OCI-LY1 (cell line): ENCODE measurements around the gene CHST6.

Source experiments
- H2AFZ ChIP-seq: fragments of 200-600 bp; sonication (generic), shearing (Covaris generic); 2 replicates; pipeline ENCODE4 v1.6.0; 2014; ENCODE audit warnings: antibody characterized with exemption, mild to moderate bottlenecking, low read length
- H3F3A ChIP-seq: fragments of 200-600 bp; sonication (generic), shearing (Covaris generic); 2 replicates; pipeline ENCODE4 v1.6.0; 2014; ENCODE audit warnings: mild to moderate bottlenecking, antibody characterized with exemption, low read length, moderate library complexity; ENCODE audit not compliant: insufficient read depth
- H3K27ac ChIP-seq: fragments of 200-600 bp; sonication (generic); 2 replicates; pipeline ENCODE4 v1.5.1; 2014; ENCODE audit warnings: low read length, mixed run types, mild to moderate bottlenecking, low read depth; ENCODE audit not compliant: poor library complexity, severe bottlenecking
- H3K27me3 ChIP-seq: fragments of 200-600 bp; sonication (generic); 2 replicates; pipeline ENCODE4 v1.6.0; 2014; ENCODE audit warnings: antibody characterized with exemption, mild to moderate bottlenecking, low read length, moderate library complexity; ENCODE audit not compliant: insufficient read depth
- H3K36me3 ChIP-seq: fragments of 200-600 bp; sonication (generic); 2 replicates; pipeline ENCODE4 v1.6.1; 2014; ENCODE audit warnings: mild to moderate bottlenecking, antibody characterized with exemption, low read length, moderate library complexity, mixed read lengths; ENCODE audit not compliant: insufficient read depth
- H3K4me1 ChIP-seq: fragments of 200-600 bp; sonication (generic); 2 replicates; pipeline ENCODE4 v1.5.1; 2014; ENCODE audit warnings: mild to moderate bottlenecking, low read length, moderate library complexity; ENCODE audit not compliant: insufficient read depth, severe bottlenecking
- H3K4me2 ChIP-seq: fragments of 200-600 bp; sonication (generic), shearing (Covaris generic); 2 replicates; pipeline ENCODE4 v1.6.1; 2014; ENCODE audit warnings: low read length
- H3K4me3 ChIP-seq: fragments of 200-600 bp; sonication (generic); 2 replicates; pipeline ENCODE4 v1.5.1; 2014; ENCODE audit warnings: low read length, low read depth, mild to moderate bottlenecking, mixed read lengths; ENCODE audit not compliant: poor library complexity, severe bottlenecking
- H3K79me2 ChIP-seq: fragments of 200-600 bp; shearing (Covaris generic); 2 replicates; pipeline ENCODE4 v1.6.1; 2016; ENCODE audit warnings: mixed run types, low read length, mixed read lengths; ENCODE audit not compliant: insufficient read depth
- H3K9ac ChIP-seq: fragments of 200-600 bp; sonication (generic), shearing (Covaris generic); 2 replicates; pipeline ENCODE4 v1.6.1; 2014; ENCODE audit warnings: mild to moderate bottlenecking, low read length, mixed read lengths
- H3K9me2 ChIP-seq: fragments of 200-600 bp; sonication (generic), shearing (Covaris generic); 2 replicates; pipeline ENCODE4 v1.6.1; 2014; ENCODE audit warnings: low read depth, mild to moderate bottlenecking, low read length, mixed read lengths
- H3K9me3 ChIP-seq: fragments of 200-600 bp; shearing (Covaris generic); 2 replicates; pipeline ENCODE4 v1.6.1; 2014; ENCODE audit warnings: low read length, mixed read lengths
- H4K20me1 ChIP-seq: fragments of 200-600 bp; sonication (generic), shearing (Covaris generic); 2 replicates; pipeline ENCODE4 v1.6.0; 2016; ENCODE audit warnings: mild to moderate bottlenecking, low read length; ENCODE audit not compliant: insufficient read depth
- EZH2 ChIP-seq: fragments of 200-600 bp; sonication (generic), shearing (Covaris generic); IDR thresholded peaks from 2 replicates; pipeline ENCODE4 v1.8.0; 2017; ENCODE audit warnings: borderline replicate concordance, mixed run types, mild to moderate bottlenecking, antibody characterized with exemption, low read length, moderate library complexity, mixed read lengths
- TF ChIP-seq, protein P1 (sequence below): fragments of 200-600 bp; sonication (generic), shearing (Covaris generic); IDR thresholded peaks from 2 replicates; pipeline ENCODE4 v1.5.1; 2017; ENCODE audit warnings: mild to moderate bottlenecking, antibody characterized with exemption, low read length, moderate library complexity, mixed read lengths

Gene CHST6

DNA sequence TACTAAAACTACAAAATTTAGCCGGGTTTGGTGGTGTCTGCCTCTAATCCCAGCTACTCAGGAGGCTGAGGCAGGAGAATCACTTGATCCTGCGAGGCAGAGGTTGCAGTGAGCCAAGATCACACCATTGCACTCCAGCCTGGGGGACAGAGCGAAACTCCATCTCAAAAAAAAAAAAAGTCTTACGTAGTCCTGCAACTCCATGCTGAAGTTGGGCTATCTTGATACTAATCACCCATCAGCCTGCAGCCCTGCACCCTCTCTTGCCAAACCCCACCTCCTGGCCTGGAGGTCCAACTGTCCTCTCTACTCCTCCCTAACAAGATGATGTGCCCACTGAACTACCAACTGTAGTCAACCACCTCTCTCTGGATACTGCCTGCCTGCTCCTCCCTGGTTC, 35.5 kb downstream of the CHST6 start:
- Histone ChIP-seq H3K27ac (no peak overlapping the region), H3K4me3 (no peak overlapping the region), H3K4me1 (peaks cover 30% of the 10 kb centered on the region), H3F3A (no peaks in the 10 kb centered on the region), H3K27me3 (no peaks in the 10 kb centered on the region), H3K9me2 (no peaks in the 10 kb centered on the region), H3K4me2 (no peak overlapping the region), H2AFZ (no peak overlapping the region), H3K36me3 (no peaks in the 10 kb centered on the region), H3K9ac (no peak overlapping the region), H3K79me2 (peaks cover 23% of the 10 kb centered on the region), H4K20me1 (no peaks in the 10 kb centered on the region), H3K9me3 (no peaks in the 10 kb centered on the region)
- TF ChIP-seq, protein P1, sequence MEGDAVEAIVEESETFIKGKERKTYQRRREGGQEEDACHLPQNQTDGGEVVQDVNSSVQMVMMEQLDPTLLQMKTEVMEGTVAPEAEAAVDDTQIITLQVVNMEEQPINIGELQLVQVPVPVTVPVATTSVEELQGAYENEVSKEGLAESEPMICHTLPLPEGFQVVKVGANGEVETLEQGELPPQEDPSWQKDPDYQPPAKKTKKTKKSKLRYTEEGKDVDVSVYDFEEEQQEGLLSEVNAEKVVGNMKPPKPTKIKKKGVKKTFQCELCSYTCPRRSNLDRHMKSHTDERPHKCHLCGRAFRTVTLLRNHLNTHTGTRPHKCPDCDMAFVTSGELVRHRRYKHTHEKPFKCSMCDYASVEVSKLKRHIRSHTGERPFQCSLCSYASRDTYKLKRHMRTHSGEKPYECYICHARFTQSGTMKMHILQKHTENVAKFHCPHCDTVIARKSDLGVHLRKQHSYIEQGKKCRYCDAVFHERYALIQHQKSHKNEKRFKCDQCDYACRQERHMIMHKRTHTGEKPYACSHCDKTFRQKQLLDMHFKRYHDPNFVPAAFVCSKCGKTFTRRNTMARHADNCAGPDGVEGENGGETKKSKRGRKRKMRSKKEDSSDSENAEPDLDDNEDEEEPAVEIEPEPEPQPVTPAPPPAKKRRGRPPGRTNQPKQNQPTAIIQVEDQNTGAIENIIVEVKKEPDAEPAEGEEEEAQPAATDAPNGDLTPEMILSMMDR = no peak
- no peak for TF ChIP-seq EZH2

DNA sequence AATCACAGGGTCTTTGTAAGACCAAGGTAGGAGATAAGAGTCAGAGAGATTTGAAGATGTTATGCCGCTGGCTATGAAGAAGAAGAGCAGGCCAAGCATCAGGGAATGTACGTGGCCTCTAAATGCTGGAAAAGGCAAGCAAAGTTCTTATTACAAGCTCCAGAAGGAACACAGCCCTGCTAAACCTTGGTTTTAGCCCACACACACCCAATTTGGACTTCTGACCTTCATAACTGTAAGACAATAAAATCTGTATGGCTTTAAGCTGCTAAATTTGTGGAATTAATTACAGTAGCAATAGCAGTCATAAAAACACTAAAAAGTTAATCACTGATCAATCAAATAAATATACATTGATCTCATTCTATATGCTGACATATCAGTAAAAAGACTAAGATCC, 36.8 kb downstream of the CHST6 start:
- no peak overlapping the region for H3K4me3 ChIP-seq
- no peak overlapping the region for H3K4me2 ChIP-seq
- no peaks in the 10 kb centered on the region for H4K20me1 ChIP-seq
- no peaks in the 10 kb centered on the region for H3K9me3 ChIP-seq
- no peak overlapping the region for H3K27ac ChIP-seq
- no peak overlapping the region for H3K9ac ChIP-seq
- no peaks in the 10 kb centered on the region for H3F3A ChIP-seq
- TF ChIP-seq, protein P1 = no peak
- no peak for TF ChIP-seq EZH2
- no peaks in the 10 kb centered on the region for H3K36me3 ChIP-seq
- H3K27me3 ChIP-seq = no peaks in the 10 kb centered on the region
- no peaks in the 10 kb centered on the region for H3K9me2 ChIP-seq
- peaks cover 29% of the 10 kb centered on the region for H3K4me1 ChIP-seq
- H3K79me2 ChIP-seq = peaks cover 31% of the 10 kb centered on the region
- H2AFZ ChIP-seq = no peak overlapping the region

DNA sequence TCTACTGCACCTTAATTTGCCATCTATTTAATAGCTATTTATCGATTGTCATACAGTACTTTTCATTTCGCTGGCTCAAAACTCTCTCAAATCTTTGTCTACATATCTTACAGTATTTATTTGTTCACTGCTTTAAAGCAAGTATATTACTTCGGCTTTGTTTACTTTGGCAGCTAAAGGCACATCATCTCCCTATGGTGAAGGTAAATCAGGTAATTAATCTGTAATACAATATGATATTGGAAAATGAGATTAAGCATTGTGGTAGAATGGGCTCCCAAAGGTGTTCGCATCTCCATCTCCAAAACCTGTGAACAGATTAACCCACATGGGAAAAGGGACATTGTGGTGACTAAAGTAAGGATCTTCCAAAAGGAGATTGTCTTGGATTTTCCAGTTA, 37.2 kb downstream of the CHST6 start:
- no peak overlapping the region for H3K27ac ChIP-seq
- H3K9ac ChIP-seq = no peak overlapping the region
- H3K9me2 ChIP-seq = no peaks in the 10 kb centered on the region
- TF ChIP-seq, protein P1 = no peak
- TF ChIP-seq EZH2 = no peak
- H3F3A ChIP-seq = no peaks in the 10 kb centered on the region
- no peaks in the 10 kb centered on the region for H3K27me3 ChIP-seq
- H3K79me2 ChIP-seq = peaks cover 31% of the 10 kb centered on the region
- no peak overlapping the region for H3K4me2 ChIP-seq
- H3K9me3 ChIP-seq = no peaks in the 10 kb centered on the region
- no peak overlapping the region for H3K4me3 ChIP-seq
- H4K20me1 ChIP-seq = no peaks in the 10 kb centered on the region
- H2AFZ ChIP-seq = no peak overlapping the region
- no peaks in the 10 kb centered on the region for H3K36me3 ChIP-seq
- H3K4me1 ChIP-seq = peaks cover 25% of the 10 kb centered on the region
